Measurements from ENCODE around the gene TM6SF1.

DNA sequence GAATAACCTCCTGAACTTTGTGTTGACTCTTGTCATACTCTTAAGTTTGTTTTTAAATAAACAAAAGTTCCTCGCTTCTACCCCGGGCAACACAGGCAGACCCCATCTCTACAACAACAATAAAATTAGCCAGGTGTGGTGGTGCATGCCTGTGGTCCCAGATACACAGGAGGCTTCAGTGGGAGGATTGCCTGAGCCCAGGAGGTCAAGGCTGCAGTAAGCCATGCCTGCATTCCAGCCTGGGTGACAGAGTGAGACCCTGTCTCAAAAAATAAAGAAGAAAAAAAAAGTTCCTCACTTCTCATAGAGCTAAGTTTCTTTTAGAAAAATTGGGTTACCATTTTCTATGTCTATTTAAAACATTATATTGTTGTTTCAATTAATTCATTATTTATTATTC lies 70.9 kb downstream of the TM6SF1 start:
- TF ChIP-seq, protein P1, sequence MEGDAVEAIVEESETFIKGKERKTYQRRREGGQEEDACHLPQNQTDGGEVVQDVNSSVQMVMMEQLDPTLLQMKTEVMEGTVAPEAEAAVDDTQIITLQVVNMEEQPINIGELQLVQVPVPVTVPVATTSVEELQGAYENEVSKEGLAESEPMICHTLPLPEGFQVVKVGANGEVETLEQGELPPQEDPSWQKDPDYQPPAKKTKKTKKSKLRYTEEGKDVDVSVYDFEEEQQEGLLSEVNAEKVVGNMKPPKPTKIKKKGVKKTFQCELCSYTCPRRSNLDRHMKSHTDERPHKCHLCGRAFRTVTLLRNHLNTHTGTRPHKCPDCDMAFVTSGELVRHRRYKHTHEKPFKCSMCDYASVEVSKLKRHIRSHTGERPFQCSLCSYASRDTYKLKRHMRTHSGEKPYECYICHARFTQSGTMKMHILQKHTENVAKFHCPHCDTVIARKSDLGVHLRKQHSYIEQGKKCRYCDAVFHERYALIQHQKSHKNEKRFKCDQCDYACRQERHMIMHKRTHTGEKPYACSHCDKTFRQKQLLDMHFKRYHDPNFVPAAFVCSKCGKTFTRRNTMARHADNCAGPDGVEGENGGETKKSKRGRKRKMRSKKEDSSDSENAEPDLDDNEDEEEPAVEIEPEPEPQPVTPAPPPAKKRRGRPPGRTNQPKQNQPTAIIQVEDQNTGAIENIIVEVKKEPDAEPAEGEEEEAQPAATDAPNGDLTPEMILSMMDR (IDR thresholded peaks at IDR 0.05), result no peak
- TF ChIP-seq POLR2A (IDR thresholded peaks at IDR 0.05), result no peak

Data from tibial nerve (tissue), 3 donors.